ENCODE measurements around the gene DDX10. TPM values are rescaled to one million over a fixed set of nuclear protein-coding genes. Genes with fewer than 3 reads are reported as not detected.
A peak's percentile ranks its signal among the peaks of the same experiment; 100 is the strongest.
"Not testable (repeated sequence)": the region's sequence is repeated elsewhere in the genome, so short reads cannot be mapped to it uniquely, and the experiment has no call there.

DDX10 gene
- total and polyA plus RNA-seq, 9 donors: 19.7 to 33.1 (median 24.2) TPM

DNA sequence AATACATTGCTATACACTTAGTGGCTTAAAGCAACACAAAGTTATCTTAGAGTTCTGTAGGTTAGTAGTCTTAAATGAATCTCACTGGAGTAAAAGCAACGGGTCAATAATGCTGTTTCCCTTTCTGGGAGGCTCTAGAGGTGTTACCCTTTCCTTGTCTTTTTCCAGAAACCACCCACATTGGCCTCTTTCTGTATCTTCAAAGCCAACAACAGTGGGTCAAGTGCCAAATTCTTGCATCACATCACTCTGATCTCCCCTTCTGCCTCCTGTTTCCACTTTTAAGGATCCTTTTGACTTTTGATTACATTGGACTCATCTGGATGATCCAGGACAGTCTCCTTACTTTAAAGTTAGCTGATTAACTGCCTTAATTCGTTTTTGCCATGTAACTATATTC lies 93.6 kb downstream of the DDX10 start:
- no CpG with 5 or more reads among the region's 2 CpGs for WGBS (ENCODE audit: insufficient coverage)
- H3K4me3 ChIP-seq (ENCODE audit: low read length): no peak overlapping the region
- H3K27me3 ChIP-seq (ENCODE audit: control insufficient read depth, insufficient read depth, low read length): no peaks in the 10 kb centered on the region
- no peaks in the 10 kb centered on the region for H3K36me3 ChIP-seq (ENCODE audit: control insufficient read depth, insufficient read depth, low read length)
- peaks cover 2% of the 10 kb centered on the region for H3K4me1 ChIP-seq (ENCODE audit: control insufficient read depth, insufficient read depth, low read length)
- H3K9me3 ChIP-seq (replicated peaks; ENCODE audit: control insufficient read depth, low read depth, low read length): no peaks in the 10 kb centered on the region
- no peak for DNase-seq
- no peak overlapping the region for H3K27ac ChIP-seq (ENCODE audit: low read length)

- H3K9me3 ChIP-seq (replicated peaks; ENCODE audit: control insufficient read depth, low read depth, low read length): no peaks in the 10 kb centered on the region
- no peaks in the 10 kb centered on the region for H3K36me3 ChIP-seq (ENCODE audit: control insufficient read depth, insufficient read depth, low read length)
- H3K27me3 ChIP-seq (ENCODE audit: control insufficient read depth, insufficient read depth, low read length): no peaks in the 10 kb centered on the region
- no peak overlapping the region for H3K27ac ChIP-seq (ENCODE audit: low read length)
- no peaks in the 10 kb centered on the region for H3K4me1 ChIP-seq (ENCODE audit: control insufficient read depth, insufficient read depth, low read length)
- DNase-seq: no peak
- 90% methylated on average over 2 of the region's 6 CpGs for WGBS (ENCODE audit: insufficient coverage)
- no peak overlapping the region for H3K4me3 ChIP-seq (ENCODE audit: low read length)
Measured at GRCh38 chr11:108766596-108767173, 101.8 kb downstream of the DDX10 start.

DNA sequence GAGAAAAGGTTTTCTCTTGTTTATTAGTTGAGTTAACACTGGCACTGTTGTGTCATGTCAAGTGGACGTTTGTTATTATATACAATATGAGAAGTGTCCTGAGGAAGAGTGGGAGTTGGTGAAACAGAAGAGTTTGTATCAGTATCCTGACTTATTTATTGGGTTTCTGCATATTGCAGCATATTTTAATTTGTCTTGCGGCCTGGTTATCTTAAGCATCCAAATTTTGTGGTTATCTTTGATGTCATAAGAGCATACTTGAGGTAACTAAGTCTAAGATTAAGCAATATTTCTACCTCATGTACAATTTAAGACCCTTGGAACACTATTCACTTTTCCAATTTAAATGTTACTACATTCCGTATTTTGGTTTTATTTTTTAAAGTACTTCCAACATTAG lies 103.5 kb downstream of the DDX10 start:
- DNase-seq: no peak
- WGBS (ENCODE audit: insufficient coverage): no CpG with 5 or more reads among the region's 3 CpGs
- H3K4me1 ChIP-seq (ENCODE audit: control insufficient read depth, insufficient read depth, low read length): no peaks in the 10 kb centered on the region
- H3K36me3 ChIP-seq (ENCODE audit: control insufficient read depth, insufficient read depth, low read length): no peaks in the 10 kb centered on the region
- H3K27ac ChIP-seq (ENCODE audit: low read length): no peak overlapping the region
- no peaks in the 10 kb centered on the region for H3K9me3 ChIP-seq (replicated peaks; ENCODE audit: control insufficient read depth, low read depth, low read length)
- no peak overlapping the region for H3K4me3 ChIP-seq (ENCODE audit: low read length)
- no peaks in the 10 kb centered on the region for H3K27me3 ChIP-seq (ENCODE audit: control insufficient read depth, insufficient read depth, low read length)

GRCh38 chr11:108768964-108769363 lies 104.1 kb downstream of the DDX10 start:
- Histone ChIP-seq H3K9me3 (replicated peaks; ENCODE audit: control insufficient read depth, low read depth, low read length) (no peaks in the 10 kb centered on the region), H3K4me1 (ENCODE audit: control insufficient read depth, insufficient read depth, low read length) (no peaks in the 10 kb centered on the region), H3K27me3 (ENCODE audit: control insufficient read depth, insufficient read depth, low read length) (no peaks in the 10 kb centered on the region), H3K4me3 (ENCODE audit: low read length) (no peak overlapping the region), H3K27ac (ENCODE audit: low read length) (no peak overlapping the region), H3K36me3 (ENCODE audit: control insufficient read depth, insufficient read depth, low read length) (no peaks in the 10 kb centered on the region)
- WGBS (ENCODE audit: insufficient coverage): no CpG with 5 or more reads among the region's 1 CpG
- no peak for DNase-seq

GRCh38 chr11:108774037-108774730 lies 109.3 kb downstream of the DDX10 start:
- Histone ChIP-seq H3K27me3 (ENCODE audit: control insufficient read depth, insufficient read depth, low read length) (no peaks in the 10 kb centered on the region), H3K4me3 (ENCODE audit: low read length) (no peak overlapping the region)
- WGBS (ENCODE audit: insufficient coverage): no CpG with 5 or more reads among the region's 5 CpGs

DNA sequence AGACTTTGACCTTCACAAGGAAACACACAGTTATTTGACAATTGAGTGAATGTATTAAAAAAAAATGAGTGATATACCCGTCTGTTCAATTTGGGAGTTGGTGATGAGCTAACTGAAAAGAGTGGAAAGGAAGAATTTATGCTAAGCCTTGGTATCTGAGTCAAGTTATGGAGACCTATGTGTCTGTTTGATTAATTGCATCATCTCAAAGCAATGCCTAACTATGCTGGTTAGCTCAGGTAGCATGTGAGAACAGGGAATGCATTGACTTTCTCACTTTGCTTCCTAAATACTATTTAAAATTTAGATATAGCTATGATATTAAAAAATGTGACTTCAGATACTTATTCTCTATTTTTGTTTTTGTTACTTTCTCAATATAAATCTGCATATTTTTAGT lies 110.5 kb downstream of the DDX10 start:
- H3K4me3 ChIP-seq (ENCODE audit: low read length): no peak overlapping the region
- peaks cover 6% of the 10 kb centered on the region for H3K9me3 ChIP-seq (replicated peaks; ENCODE audit: control insufficient read depth, low read depth, low read length)
- no peak for DNase-seq
- no CpG with 5 or more reads among the region's 1 CpG for WGBS (ENCODE audit: insufficient coverage)
- H3K36me3 ChIP-seq (ENCODE audit: control insufficient read depth, insufficient read depth, low read length): no peaks in the 10 kb centered on the region
- H3K27me3 ChIP-seq (ENCODE audit: control insufficient read depth, insufficient read depth, low read length): no peaks in the 10 kb centered on the region
- H3K27ac ChIP-seq (ENCODE audit: low read length): no peak overlapping the region
- no peaks in the 10 kb centered on the region for H3K4me1 ChIP-seq (ENCODE audit: control insufficient read depth, insufficient read depth, low read length)

More at GRCh38 chr11:108774037-108774730, 109.3 kb downstream of the DDX10 start:
- Histone ChIP-seq H3K4me1 (ENCODE audit: control insufficient read depth, insufficient read depth, low read length) (no peaks in the 10 kb centered on the region), H3K27ac (ENCODE audit: low read length) (no peak overlapping the region), H3K9me3 (replicated peaks; ENCODE audit: control insufficient read depth, low read depth, low read length) (peaks cover 6% of the 10 kb centered on the region), H3K36me3 (ENCODE audit: control insufficient read depth, insufficient read depth, low read length) (no peaks in the 10 kb centered on the region)
- peak; percentile 36 for DNase-seq

DNA sequence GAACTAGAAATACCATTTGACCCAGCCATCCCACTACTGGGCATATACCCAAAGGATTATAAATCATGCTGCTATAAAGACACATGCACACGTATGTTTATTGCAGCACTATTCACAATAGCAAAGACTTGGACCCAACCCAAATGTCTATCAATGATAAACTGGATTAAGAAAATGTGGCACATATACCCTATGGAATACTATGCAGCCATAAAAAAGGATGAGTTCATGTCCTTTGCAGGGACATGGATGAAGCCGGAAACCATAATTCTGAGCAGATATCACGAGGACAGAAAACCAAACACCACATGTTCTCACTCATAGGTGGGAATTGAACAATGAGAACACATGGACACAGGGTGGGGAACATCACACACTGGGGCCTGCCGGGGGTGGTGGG lies 114.3 kb downstream of the DDX10 start:
- H3K36me3 ChIP-seq (ENCODE audit: control insufficient read depth, insufficient read depth, low read length); DNase-seq; H3K4me3 ChIP-seq (ENCODE audit: low read length); H3K4me1 ChIP-seq (ENCODE audit: control insufficient read depth, insufficient read depth, low read length); H3K27me3 ChIP-seq (ENCODE audit: control insufficient read depth, insufficient read depth, low read length); H3K27ac ChIP-seq (ENCODE audit: low read length); H3K9me3 ChIP-seq (replicated peaks; ENCODE audit: control insufficient read depth, low read depth, low read length): not testable (repeated sequence)
- WGBS (ENCODE audit: insufficient coverage): no CpG with 5 or more reads among the region's 4 CpGs

GRCh38 chr11:108780119-108780518 lies 115.2 kb downstream of the DDX10 start:
- no CpG with 5 or more reads among the region's 1 CpG for WGBS (ENCODE audit: insufficient coverage)
- Histone ChIP-seq H3K9me3 (replicated peaks; ENCODE audit: control insufficient read depth, low read depth, low read length) (peaks cover 10% of the 10 kb centered on the region), H3K27me3 (ENCODE audit: control insufficient read depth, insufficient read depth, low read length) (no peaks in the 10 kb centered on the region), H3K36me3 (ENCODE audit: control insufficient read depth, insufficient read depth, low read length) (no peaks in the 10 kb centered on the region), H3K4me1 (ENCODE audit: control insufficient read depth, insufficient read depth, low read length) (no peaks in the 10 kb centered on the region), H3K4me3 (ENCODE audit: low read length) (no peak overlapping the region), H3K27ac (ENCODE audit: low read length) (no peak overlapping the region)
- peak; percentile 10 for DNase-seq

GRCh38 chr11:108781946-108782345 lies 117.1 kb downstream of the DDX10 start:
- peaks cover 7% of the 10 kb centered on the region for H3K9me3 ChIP-seq (replicated peaks; ENCODE audit: control insufficient read depth, low read depth, low read length)
- DNase-seq: no peak
- no peaks in the 10 kb centered on the region for H3K36me3 ChIP-seq (ENCODE audit: control insufficient read depth, insufficient read depth, low read length)
- H3K27ac ChIP-seq (ENCODE audit: low read length): no peak overlapping the region
- no peaks in the 10 kb centered on the region for H3K27me3 ChIP-seq (ENCODE audit: control insufficient read depth, insufficient read depth, low read length)
- no CpG with 5 or more reads among the region's 2 CpGs for WGBS (ENCODE audit: insufficient coverage)
- no peaks in the 10 kb centered on the region for H3K4me1 ChIP-seq (ENCODE audit: control insufficient read depth, insufficient read depth, low read length)
- H3K4me3 ChIP-seq (ENCODE audit: low read length): no peak overlapping the region

DNA sequence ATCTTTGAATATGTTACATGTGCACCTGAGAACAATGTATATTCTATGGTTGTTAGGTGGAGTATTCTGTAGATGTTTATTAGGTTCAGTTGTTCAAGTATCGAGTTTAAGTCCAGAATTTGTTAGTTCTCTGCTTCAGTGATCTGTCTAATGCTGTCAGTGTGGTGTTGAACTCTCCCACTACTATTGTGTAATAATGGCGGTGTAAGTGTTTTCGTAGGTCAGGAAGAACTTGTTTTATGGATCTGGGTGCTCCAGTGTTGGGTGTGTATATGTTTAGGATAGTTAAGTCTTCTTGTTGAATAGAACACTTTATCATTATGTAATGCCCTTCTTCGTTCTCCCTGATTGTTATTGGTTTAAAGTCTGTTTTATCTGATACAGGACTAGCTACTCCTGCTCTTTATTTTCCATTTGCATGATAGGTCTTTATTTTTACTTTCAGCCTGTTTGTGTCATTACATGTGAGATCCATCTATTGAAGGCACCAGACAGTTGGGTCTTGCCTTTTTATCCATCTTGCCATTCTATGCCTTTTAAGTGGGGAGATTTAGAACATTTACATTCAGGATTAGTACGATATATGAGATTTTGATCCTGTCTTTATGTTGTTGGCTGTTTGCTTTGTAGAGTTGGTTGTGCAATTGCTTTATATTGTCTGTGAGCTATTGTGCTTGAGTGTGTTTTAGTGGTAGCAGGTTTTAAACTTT lies 121.6 kb downstream of the DDX10 start:
- H3K27ac ChIP-seq (ENCODE audit: low read length): no peak overlapping the region
- H3K4me3 ChIP-seq (ENCODE audit: low read length): no peak overlapping the region
- DNase-seq: no peak
- peaks cover 4% of the 10 kb centered on the region for H3K9me3 ChIP-seq (replicated peaks; ENCODE audit: control insufficient read depth, low read depth, low read length)
- WGBS (ENCODE audit: insufficient coverage): 100% methylated on average over 1 of the region's 5 CpGs
- no peaks in the 10 kb centered on the region for H3K36me3 ChIP-seq (ENCODE audit: control insufficient read depth, insufficient read depth, low read length)
- H3K4me1 ChIP-seq (ENCODE audit: control insufficient read depth, insufficient read depth, low read length): no peaks in the 10 kb centered on the region
- H3K27me3 ChIP-seq (ENCODE audit: control insufficient read depth, insufficient read depth, low read length): no peaks in the 10 kb centered on the region
